Stimulated activated naive CD4-positive, alpha-beta T cell (primary cell): ENCODE results near the gene SLC22A23.

Source experiments
- DNase-seq, 6 experiments: peaks; one replicate each; lab custom pipeline; 2025; lab: John Stamatoyannopoulos, UW

Gene SLC22A23

DNA sequence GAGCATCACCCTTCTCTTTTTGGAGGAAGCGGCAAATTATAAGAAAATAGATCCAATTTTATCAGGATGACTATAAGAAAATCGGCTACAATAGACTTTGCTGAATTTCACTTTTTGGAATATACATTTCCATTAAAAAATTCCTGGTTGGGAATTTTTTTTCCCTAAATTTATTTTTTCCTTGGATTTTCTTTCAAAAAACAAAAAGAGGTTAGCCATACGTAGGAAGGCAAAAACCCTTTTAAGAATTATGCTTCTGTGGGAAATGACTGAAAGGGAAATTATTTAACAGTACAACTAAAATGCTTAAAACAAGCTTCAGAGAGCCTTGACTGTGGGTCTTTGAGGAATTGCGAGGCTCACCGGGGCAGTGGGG, 86.9 kb downstream of the SLC22A23 start:
- DNase-seq: no peak

DNA sequence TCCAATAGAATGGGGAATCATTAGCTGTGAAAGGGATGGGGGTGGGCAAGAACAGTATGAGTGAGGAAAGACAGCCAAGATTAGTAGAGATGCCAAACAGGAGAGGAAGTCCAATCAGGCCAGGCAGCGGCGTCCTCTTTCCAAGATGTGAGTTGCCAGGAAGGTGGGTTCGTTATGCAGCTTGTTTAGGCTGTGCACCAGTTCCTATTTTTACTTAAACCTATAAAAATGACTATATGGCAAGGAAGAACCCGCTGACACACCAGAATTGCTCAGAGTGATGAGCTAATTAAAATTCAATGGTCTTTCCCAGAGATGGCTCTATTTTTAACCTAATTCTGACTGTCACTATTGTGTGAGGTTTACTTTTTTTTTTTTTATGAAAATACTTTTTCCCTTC, 88.2 kb downstream of the SLC22A23 start:
- no peak for DNase-seq

DNA sequence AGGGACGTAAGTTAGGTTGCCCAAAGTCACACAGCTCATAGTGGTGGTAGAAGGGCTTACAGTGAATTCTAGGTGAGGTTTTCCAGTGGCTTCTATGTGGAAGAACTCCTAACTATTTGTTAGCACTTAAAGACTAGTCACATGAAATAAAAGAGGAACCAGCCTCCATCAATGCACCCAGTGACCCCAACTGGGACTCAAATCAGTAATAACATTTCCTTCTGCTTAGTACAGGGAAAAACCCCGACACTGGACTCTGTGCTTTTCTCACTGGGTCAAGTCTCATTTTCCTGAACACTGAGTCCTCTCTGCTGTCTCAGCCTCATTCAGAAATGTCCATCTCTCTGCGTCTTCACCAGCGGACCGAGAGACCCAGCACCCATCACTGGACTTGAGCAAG, 89.2 kb downstream of the SLC22A23 start:
- DNase-seq: no peak

DNA sequence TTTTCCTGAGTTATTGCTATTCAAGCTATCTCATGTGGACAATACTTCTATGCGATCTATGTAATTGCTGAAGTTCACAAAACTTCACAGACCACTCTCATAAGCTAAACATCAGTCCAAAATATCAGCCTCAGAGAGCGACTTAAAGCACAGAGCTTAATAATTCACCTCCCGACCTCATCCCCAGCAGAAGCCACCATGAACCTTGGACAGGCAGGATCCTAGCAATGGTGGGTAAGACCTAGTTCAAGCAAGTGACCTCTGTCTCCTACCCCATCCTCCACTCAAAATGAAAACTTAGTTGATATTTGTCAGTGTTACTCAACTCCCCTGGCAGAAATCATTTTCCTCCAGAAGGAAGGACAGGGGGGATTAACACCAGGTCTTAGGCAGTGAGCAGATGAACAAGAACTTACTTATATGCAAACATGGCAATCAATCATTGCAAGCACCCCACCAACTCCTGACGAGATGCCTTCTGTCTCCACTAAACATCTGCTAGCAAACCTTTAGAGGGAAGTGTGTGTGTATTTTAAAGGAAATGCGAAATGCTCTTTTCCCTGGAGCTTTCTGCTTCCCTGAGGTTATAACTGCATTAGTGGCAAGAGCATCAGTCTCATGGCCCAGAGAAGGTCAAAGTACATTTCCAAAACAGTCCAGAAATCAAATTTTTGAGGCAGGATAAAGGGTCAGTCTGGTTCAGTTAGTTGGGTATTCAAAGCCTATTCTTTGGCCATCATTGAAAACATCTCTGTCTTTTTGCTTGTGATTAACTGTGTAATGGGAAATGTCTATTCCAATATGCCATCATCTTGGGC, 90.0 kb downstream of the SLC22A23 start:
- DNase-seq: no peak

DNA sequence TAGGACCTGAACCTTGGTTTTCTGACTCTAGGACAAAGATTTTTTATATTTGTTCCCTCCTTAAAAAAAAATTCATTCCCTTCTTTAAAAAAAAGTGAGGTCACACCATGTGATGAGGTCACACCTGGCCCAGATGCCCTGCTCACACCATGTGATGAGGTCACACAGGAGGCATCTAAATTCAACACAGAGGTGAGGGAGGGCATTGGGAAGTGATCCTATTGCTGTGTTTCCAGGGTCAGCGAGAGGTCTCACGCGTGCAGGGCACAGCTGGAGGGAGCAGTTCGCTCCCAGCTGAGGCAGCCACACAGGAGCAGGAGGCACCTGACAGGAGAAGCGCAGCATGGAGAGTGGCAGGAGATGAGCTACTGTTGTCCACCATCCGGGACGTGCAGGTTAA, 92.5 kb downstream of the SLC22A23 start:
- no peak for DNase-seq

DNA sequence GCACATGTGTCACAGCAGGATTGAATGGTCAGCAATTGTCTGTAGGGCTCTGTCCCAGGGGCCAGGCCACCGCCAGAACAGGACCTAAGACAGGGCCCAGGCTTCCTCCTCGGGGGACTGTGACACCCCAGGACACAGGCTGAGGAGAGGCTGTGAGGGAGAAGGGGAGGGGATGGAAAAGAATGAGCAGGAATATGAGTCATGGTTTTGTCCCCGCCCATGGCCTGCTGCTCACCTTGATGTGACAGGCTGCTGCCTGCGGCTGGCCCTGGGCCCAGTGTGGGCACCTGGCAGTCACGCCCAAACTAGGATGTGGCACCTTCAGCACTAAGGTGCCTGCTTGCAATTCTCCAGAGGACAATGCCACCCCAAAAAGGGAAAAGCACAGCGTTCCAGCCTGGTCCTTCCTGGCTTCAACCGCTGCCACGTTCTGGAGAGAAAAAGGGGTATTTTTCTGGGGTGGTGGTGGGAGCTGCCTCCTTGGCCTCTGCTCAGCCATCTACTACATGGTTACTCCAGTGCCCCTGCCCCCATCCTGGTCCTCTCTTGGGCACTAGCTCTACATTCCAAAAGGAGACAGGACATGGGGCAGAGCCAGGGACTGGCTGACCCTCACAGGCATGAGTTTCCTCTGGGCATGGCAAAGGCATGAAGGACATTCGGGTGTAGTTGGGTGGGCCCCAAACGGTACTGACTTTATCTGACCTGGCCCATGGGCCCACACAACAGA, 93.4 kb downstream of the SLC22A23 start:
- DNase-seq: no peak

DNA sequence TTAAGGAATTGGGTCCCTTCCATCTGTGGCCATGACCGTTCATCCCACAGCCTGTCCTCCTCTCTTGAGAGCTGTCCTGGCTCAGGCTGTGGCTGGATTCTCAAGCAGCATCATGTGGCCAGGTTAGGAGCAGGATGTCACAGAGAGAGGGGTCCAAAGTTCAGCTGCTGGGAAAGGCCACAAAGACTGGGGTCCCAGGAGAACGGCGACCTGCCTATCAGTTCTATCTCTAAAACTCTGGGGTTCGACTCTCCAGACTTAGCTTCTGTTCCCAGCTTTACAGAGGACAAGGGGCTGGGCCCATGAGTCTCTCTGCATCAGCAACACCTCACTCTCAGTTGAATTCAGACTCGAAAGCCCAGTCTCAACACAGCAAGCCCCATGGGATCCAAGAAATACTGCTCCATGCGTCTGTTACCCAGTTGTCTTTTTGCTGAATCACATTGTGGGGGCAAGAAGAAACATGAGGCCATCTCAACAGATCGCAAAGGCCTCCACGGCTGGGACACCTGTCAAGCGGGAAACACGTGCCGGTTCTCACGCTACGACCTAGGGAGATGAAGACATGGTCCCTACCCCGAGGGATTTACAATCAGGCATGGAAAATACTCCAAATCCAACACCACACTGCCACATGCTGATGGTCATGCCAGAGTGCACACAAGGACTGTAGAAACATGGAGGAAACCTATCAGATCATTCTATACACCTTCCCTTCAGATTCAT, 95.4 kb downstream of the SLC22A23 start:
- no peak for DNase-seq

DNA sequence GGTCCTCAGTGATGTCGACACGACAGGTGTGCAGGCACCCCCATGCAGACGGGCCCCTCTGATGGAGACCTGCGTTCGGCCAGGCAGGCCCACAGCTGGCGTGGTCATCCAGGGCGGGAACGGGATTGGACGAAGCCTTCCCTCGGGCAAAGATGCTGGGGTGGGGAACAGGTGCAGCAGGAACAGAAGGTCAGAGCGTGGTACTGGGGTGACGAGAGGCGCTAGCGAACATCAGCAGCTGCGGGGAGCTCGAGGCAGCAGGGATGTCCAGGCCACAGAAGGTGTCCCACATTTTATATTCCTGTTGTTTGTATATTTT, 96.2 kb downstream of the SLC22A23 start:
- DNase-seq: no peak

DNA sequence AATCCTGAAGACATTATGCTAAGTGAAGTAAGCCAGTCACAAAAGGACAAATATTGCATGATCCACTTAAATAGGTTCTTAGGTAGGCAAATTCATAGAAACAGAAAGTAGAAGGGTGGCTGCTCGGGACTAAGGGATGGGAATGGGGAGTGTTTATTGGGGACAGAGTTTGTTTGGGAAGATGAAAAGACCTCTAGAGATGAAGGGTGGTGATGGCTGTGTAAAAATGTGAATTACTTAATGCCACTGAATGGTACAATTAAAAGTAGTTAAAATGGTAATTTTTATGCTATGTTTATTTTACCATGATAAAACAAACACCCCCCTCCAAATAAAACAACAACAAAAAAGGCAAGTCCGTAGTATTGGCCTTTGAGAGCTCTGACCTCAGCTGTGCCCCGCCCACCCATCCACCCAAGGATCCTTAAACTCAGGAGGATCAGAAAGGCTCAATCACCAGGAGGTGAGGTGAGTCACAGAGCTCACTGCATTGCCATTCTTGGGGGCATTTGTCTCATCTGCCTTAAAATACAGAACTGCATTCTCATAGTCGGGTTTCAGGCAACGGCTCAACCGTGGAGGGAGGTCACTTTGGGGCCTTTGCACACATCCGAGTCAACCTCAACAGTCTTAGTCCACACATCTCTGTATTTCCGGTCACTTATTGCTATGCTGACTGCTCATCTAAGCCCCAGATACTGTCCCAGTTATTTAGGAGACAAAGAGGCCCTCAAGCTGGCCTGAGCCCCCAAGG, 96.7 kb downstream of the SLC22A23 start:
- DNase-seq: no peak

DNA sequence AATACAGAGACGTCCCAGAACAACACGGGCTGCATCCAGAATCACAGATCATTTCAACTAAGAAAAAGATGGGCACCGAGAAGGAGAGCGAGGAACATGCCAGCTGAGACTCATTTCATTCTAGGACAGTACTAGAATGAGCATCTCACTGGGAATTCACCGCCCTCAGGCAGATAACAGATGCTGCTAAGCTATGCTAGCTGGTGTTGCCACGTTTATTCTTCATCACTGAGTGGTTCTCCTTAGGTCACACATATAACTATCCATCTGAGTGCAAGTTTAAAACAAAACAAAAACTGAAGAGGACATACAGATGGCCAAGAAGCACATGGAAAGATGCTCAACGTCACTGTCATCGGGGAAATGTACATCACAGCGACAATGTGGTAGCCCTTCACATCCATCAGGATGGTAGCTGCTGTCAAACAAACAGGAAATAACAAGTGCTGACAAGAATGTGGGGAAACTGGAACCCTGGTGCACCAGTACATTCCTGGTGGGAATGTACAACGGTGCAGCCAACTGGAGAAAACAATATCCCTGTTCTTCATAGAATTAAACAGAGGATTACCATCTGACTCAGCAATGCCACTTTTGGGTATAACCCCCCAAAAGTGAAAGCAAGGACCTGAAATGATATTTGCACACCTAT, 97.6 kb downstream of the SLC22A23 start:
- no peak for DNase-seq

DNA sequence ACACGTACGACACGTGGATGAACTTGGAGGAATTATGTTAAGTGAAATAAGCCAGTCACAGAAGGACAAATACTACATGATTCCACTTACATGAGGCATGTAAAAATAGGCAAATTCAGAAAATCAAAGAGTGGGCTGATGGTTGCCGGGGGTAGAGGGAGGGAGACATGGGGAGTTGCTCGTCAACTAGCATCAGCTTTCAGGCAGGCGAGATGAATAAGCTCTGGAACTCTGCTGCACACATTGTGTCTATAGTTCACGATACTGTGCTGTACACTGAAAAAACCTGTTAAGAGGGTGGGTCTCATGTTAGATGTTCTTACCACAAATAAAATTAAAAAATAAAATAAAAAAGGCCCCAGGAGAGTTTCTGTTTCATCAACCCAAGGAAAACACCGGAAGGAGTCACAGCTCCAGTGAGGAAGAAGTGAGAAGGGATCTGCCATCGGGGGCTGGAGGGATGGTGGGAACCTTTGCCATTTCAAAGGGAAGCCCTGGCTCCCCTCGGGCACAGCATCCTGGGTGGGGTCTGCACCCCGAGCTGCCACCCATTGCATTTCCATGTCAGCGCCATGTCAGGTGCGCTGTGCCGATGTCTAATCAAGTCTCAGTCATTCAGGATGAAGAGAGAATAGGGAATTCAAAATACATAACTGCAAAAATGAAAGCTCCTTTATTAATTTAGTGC, 98.3 kb downstream of the SLC22A23 start:
- DNase-seq: no peak

DNA sequence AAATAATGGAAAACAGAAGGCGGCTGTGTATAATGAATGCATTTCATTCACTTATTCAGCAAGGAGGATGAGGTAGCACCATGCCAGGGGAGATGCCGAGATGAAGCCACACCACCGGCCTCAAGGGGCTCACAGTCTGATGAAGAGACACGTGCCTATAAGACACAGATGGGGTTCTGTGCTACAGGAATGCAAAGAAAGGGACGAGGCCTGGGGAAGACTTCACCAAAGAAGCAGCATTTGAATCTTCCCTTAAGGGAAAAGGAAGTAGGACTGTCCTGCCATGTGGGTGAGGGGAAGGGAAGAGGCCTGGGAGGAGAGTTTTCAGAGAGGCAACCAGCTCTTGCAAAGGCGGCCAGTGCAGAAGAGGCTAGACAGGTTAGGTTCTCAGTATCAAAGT, 99.2 kb downstream of the SLC22A23 start:
- DNase-seq: no peak

DNA sequence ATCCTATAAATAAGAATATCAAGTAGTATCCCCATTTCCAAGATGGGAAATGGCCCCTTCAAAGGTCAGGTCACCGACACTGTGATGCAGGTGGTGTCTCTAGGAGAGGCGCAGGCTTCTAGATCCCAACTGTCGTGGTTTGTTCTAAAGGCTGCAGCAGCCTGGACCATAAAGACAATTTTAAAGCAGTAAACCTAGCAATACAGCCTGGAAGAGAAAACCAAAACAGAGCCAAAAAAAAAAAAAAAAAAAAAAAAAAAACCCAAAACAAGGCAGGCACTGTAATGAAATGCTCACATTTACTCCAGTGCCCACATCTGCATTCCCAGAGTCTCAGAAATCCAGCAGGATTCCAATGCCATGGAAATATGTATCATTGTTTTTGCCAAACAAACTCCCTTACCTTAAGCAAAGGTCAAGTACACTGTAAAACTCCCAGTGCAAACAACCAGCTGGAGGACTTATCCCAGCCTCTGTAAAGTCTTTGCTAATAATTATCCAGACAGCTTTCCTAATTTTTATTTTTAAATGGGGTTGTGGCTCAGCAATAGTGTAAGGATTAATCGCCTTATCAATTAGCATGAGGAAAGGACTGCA, 99.9 kb downstream of the SLC22A23 start:
- no peak for DNase-seq

DNA sequence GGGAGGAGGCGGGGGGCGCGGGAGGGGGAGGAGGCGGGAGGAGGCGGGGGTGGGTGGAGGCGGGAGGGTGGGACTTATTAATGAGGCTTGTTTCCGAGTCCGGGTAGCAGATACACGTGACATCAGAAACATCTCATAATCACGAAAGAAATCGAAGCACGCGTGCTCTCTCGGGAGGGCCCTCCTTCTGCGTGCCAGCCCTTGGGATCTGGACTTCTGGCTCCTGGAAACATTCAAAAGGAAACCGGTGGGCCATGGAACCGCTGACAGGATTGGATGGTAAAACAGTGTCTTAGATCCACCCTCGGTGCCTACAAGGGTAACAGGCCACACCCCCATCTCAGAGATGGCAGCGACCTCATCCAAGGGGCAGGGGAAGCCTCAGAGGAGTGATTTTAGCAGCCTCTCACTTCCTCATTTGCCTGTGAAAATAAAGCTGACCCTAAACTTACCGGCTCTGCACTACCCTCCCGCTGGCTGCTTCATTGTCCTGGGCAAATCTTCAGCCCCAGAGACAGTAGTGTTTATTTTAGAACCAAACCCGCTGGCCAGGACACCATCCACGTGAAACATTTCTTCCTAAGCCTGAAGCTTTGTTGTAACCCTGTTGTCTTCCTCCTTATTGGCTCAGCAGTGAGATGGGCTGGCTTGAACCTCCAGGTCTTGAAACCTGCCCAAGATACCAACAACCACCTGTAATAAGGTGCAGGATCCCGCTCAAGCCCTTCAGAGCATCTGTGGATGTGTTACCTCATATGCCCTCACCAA, 100.6 kb downstream of the SLC22A23 start:
- DNase-seq: peak; percentile 61 to 90 (median 75)

DNA sequence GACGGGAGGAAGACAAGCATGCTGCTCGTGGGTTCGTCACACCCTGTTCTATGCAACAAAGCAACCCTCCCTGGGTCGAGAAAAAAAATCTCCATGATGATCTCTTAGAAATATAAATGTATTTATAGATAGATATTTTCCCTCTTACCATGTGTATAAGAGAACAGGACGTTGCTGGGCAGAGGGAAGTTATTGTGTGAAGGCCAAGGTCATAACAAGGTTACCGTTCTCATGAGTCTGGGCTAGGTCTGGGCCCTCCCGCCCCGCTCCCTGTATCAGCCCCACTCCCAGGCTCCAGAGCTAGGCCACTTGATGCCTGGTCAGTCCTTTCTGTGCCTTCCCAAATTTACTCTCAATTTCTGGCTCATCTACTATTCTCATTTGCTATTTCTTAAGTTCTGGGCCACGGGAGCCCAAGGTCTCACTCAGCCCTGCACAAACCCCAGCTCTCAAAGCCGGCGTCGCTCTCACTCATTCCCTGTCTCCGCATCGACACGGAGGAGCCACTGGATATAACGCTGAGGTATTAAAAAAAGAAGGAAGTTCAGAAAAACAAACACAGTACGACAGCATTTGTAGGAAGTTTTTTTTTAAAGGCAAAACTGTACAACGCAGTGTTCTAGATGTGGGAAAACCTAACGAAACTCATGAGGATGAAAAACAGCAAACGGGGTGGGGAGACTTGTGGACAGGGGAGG, 101.3 kb downstream of the SLC22A23 start:
- DNase-seq: peak; percentile 19 to 72 (median 48)

DNA sequence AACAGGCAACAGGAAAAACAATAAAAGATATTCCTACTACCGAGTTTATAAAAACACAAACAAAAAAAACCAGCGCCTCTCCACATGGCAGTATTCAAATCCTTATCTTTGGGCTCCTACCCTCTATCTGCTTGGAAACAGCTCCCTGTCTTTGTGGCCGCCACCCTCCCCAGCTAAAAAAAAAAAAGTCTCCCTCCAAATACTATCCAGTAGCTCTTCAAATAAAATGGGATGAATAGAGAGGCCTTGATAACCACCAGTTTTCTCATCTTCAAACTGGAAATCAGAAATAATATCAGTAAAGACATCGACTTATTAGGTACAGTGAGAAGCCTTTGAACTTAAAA, 101.9 kb downstream of the SLC22A23 start:
- DNase-seq: no peak

DNA sequence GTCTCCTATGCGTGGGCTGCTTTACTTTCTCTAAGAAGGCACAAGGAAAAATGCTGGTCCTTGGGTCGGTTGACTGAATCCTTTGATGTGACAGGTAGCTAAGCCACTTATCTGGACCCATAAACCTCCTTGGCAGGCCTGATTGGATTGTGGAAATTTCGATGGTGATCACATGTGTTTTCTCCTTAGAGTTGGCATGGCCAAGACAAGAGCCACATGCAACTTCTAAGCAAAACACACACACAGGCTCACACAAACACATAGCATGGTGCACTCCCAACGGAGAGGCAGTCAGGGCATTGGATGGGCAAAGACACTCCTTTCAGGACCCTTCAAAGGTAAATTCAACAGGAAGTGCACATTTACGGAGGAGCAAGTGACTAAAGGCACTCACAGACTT, 102.9 kb downstream of the SLC22A23 start:
- DNase-seq: no peak

DNA sequence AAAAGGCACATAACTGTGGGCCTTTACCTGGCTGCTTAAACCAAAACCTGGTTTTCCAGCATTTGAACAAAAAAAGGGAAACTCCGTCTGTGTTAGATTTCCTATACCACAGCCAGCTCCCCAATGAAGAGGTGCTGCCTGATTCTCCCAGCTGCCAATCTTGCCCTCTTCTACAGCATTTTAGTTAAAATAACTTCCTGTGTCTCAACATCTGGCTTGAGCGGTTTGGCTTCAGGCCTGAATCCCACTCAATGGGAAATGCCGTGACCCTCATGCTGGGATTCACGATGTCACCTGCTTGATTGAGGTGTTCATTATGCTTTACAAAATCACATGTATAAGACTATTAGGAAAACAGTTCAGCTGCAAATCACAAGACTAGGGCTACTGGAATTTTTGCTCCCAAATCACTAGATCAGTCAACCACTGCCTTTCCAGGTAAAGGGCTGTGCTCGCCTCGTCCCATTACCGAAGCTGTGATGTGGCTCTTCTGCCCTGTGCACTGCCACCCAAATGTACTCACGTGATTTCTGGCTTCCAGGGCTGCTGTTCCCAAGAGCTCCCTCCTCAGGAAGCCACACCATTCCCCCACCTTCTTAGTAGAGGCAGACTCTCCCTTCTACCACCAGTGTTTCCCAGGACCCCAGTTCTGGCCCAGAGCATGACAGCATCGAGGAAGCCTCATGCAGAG, 103.5 kb downstream of the SLC22A23 start:
- DNase-seq: no peak

DNA sequence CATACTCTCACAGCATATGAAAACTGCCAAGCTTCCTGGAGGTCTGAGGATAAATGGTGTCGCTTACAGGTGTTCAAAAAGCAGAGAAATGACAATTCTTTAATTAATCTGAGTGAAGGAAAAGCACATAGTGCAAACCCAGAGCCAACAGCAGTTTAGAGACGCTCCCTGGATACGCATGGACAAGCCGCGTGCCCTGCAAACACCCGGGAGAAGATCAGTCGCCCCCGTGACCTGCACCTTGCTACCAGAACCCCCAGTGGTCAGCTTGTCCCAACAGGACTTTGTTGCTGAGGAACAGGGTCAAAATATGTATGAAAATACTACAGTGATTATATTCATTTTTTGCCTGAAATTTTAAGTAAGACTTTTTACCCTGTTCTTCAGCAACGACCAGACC, 104.2 kb downstream of the SLC22A23 start:
- no peak for DNase-seq
